Measurements from ENCODE around the gene FDXACB1.

GRCh38 chr11:111886844-111887243 lies 7.9 kb upstream of the FDXACB1 start:
- TF ChIP-seq CTCF (IDR thresholded peaks at IDR 0.05; ENCODE audit: borderline replicate concordance, extremely low read depth, low read length, poor library complexity, severe bottlenecking) (no peak), EZH2 (IDR thresholded peaks at IDR 0.05; ENCODE audit: borderline replicate concordance, low read depth, low read length, severe bottlenecking) (no peak)
